Measurements from ENCODE around the gene SPOCD1.
A peak's percentile ranks its signal among the peaks of the same experiment; 100 is the strongest.

SPOCD1 gene

GRCh38 chr1:31771891-31772668 is 43.7 kb downstream of the SPOCD1 start:
- no peak for DNase-seq (ENCODE audit: low read depth)

DNA sequence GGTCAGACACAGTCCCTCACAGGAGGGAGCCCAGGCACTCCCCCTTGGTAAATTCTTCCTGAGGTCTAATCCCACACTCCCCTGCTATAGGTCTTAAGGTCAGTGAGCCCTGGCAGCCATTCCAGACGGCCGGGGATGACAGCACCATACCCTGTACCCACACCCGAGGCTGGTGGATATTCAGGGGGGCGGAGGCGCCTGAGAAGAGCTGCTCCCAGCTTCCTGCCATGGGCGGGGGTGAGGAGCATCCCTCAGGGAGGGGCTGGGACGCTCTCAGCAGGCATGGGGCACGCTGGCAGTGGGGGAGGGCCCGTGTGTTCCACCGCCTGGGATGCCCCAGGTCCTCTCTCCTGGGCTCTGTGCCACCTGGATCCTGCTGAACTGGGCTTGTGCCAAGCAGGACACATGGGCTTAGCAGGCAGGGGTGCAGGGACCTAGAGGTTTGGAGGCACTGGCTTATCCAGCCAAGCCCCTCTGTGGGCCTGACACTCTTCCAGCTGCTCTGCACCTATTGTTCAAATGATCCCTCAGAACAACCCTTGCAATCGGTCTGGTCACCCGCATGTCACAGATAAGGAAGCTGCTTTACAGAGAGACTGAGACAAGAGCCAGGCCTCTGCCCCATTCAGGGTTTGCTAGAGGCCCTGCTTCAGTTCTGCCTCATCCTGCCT is 46.0 kb downstream of the SPOCD1 start:
- no peak for DNase-seq (ENCODE audit: low read depth)

DNA sequence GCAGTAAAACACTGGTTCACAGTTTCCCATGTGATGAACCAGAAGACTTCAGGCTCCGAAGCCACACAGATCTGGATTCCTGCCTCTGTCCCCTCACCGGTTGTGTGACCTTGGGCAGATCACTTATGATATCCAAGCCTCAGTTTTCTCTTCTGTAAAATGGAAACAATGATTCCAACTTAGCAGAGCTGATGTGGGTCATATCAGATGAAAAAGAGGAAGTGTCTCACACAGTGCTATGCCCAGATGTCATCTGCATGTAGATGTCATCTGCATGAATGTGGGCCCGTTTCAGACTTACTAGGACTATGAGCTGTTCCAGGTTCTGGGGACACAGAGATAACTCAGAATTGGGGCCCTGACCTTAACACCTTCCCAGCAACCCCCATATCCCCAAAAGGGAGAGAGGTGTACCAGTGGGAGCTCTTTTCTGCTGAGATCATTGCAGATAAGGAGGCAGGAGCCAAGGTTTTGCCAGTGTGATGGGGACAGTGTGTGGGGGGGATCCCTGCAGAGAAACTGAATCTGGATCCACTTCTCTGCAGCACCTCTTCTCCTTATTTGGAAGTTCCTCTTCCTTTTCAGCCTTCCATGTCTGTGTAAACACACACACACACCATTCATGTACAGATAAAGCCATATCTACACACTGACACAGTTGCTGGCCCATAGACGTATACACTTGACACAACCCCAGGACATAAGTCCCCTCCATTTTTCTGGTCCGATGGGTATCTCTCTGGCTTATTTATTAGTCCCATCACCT is 46.7 kb downstream of the SPOCD1 start:
- no peak for DNase-seq (ENCODE audit: low read depth)

- DNase-seq (ENCODE audit: low read depth), result no peak
Observed at GRCh38 chr1:31768407-31768907, 47.4 kb downstream of the SPOCD1 start.

- no peak for DNase-seq (ENCODE audit: low read depth)
Observed at GRCh38 chr1:31767225-31767624, 48.6 kb downstream of the SPOCD1 start.

- no peak for DNase-seq (ENCODE audit: low read depth)
Observed at GRCh38 chr1:31765516-31765915, 50.3 kb downstream of the SPOCD1 start.

- no peak for DNase-seq (ENCODE audit: low read depth)
Observed at GRCh38 chr1:31765041-31765467, 50.8 kb downstream of the SPOCD1 start.

DNA sequence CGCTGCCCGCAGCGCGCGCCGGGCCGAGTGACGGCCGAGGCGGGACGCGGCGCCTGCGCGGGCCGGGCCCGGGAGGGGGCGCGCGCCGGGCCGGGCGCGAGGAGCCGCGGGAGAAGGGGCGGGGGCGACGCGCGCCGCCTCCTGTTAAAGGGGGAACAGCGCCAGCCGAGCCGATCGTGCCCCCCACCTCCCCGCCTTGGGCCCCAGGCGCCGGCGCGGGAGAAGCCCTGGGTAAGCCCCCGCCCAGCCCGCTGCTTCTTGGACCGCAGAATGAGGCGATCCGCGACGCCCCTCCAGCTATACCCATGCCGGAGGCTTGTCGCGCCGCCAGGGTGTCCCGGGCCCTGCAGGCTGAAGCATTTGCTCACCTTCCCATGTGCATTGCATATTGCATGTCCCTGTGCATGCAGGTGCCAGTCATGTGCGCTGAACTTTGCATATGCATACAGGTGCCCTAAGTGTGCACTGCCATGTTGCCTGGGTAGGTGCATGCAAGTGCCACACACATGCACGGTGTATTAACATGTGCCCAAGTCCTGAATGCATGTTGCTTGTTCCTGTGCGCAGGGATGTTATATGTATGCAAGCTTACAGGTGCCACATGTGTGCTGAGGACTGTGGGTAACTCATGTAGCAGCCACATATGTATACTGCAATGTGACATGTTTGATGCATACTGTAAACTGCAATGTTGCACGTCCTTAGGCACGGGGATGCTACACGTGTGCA is 51.3 kb downstream of the SPOCD1 start, which contains the start of gene ADGRB2:
TSS of gene ADGRB2 (minus strand) at position 29 of the 729 bp plus-strand sequence. CDS start 7,119 bp downstream, outside the sequence.
- no peak for DNase-seq (ENCODE audit: low read depth)

DNA sequence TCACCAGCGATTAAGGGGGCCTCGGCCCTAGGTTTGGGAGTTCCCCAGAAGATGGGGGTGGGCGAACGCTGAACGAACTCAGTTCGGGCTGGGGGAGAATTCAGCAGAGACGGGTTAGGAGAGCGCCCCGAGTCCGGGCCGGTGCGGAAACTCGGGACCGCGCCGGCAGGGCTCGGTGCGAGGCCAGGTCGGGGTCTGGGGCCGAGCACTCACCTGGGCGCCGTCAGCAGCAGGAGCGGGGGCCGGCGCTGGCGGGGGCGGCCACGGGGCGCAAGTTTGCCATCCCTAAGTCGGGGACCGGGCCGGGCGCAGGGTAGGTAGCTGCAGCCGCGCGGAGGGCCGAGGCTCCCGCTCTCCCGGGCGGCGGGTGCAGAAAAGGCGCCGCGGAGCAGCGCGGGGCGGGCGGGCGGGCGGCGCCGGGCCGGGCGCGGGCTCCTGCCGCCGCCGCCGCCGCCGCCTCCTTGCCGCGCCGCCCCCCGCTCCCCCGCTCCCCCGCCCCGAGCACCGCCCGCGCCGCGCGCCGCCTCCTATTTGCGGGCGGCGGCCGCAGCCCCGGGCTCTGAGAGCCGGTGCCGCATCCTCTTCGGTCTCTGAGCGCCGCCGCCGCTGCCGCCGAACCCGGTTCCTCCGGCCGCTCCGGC is 52.0 kb downstream of the SPOCD1 start:
- no peak for DNase-seq (ENCODE audit: low read depth)

GRCh38 chr1:31762726-31763670 is 52.8 kb downstream of the SPOCD1 start:
- no peak for DNase-seq (ENCODE audit: low read depth)

DNA sequence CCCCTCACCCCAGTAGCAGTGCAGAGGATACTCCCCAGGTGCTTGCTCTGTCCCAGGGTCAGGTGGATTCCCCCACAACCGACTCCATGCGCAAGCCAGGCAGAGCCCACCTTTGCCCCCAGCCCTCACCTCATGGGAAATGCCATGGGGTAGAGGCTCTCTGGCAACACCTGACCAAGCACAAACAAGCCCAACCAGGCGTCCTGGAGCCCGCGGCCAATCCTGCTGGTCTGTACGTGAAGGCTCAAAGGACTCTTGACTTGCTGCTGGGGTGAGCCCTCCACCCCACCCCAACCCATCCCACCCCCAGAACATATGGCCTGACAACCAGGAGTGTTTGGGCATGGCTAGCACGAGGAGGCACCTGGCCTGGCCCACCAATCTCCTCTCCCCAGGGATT is 53.5 kb downstream of the SPOCD1 start:
- DNase-seq (ENCODE audit: low read depth), result no peak

DNA sequence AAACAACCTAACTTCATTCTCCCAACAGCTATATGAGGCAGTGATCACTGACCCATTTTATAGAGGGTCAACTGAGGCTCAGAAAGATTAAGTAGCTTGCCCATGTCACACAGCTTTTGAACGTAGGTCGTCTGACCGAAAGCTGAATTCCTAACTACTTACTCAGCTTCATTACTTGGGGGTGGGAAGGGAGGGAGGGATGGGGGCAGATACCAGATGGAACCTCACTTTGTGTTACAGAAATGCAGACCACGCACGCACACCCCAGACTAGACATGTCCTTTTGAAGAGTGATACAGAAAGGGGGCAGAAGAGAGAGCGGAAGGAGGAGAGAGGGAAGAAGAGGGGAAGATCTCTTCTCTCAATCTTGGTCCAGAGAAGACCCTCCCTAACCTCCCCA is 53.9 kb downstream of the SPOCD1 start:
- no peak for DNase-seq (ENCODE audit: low read depth)

GRCh38 chr1:31760471-31761470 is 55.1 kb downstream of the SPOCD1 start:
- DNase-seq (ENCODE audit: low read depth), result peak; percentile 49

DNA sequence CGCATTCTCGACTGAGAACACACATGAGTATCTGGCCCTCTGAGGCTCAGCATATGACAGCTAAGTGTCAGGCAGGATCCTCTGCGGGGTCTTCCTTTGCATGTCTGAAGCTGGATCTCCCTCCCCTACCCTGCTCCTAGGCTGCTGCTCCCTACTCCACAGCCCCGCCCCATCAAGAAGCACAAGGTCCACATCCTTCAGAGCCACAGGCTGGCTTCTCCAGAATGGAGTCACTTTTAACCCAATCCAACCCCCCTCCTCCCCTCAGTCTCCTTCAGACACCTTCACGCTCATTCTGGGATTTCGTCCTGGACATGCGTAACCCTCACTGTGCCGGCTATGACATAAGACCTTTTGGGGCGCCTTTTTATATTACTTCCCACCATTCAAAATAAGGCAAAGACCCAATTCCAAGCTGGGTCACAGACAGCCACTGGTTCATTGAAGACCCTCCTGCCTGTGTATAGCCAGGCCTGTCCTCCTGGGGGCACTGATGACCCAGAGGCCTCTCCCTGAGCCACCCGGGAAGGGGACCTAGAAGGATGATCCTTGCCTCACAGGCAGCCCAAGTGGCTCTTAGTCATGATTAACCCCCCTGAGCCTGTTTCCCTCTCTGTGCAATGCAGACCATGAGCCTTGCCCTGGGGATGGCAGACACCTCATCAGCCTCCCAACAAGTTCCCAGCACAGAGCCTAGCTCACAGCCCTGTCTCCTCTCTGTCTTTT is 56.4 kb downstream of the SPOCD1 start:
- DNase-seq (ENCODE audit: low read depth), result no peak

- DNase-seq (ENCODE audit: low read depth), result no peak
Observed at GRCh38 chr1:31758823-31759222, 57.0 kb downstream of the SPOCD1 start.

GRCh38 chr1:31757989-31758388 is 57.8 kb downstream of the SPOCD1 start:
- no peak for DNase-seq (ENCODE audit: low read depth)

GRCh38 chr1:31757204-31757679 is 58.6 kb downstream of the SPOCD1 start:
- DNase-seq (ENCODE audit: low read depth), result no peak

GRCh38 chr1:31756578-31756977 is 59.2 kb downstream of the SPOCD1 start:
- DNase-seq (ENCODE audit: low read depth), result no peak
